ENCODE results near the gene UBE2G1.

Gene UBE2G1

GRCh38 chr17:4221899-4222659 is 144.4 kb downstream of the UBE2G1 start:
- Histone ChIP-seq H2AFZ (ENCODE audit: low read depth, low read length, severe bottlenecking) (no peak overlapping the region), H3K9me2 (replicated peaks; ENCODE audit: insufficient read depth, low read length) (no peaks in the 10 kb centered on the region), H3K9ac (ENCODE audit: low read length) (no peak overlapping the region), H3K27ac (ENCODE audit: low read depth, low read length) (no peak overlapping the region), H4K20me1 (ENCODE audit: low read depth, low read length) (no peaks in the 10 kb centered on the region), H3K4me2 (ENCODE audit: low read depth, low read length, poor library complexity, severe bottlenecking) (no peak overlapping the region), H3K27me3 (ENCODE audit: low read length) (no peaks in the 10 kb centered on the region), H3K9me3 (ENCODE audit: insufficient read depth, low read length) (no peaks in the 10 kb centered on the region), H3K4me3 (ENCODE audit: insufficient read depth, low read length, poor library complexity, severe bottlenecking) (no peak overlapping the region), H3K79me2 (ENCODE audit: insufficient read depth, low read length) (0 out of 2 replicates have a peak, but pooled peaks cover 3% of the 10 kb centered on the region), H3F3A (ENCODE audit: insufficient read depth) (no peaks in the 10 kb centered on the region; the same call in 1 of the 2 replicates), H3K36me3 (ENCODE audit: low read length) (no peaks in the 10 kb centered on the region; the same call in 1 of the 2 replicates)
- no peak for TF ChIP-seq EZH2phosphoT487 (conservative IDR thresholded peaks at IDR 0.05; ENCODE audit: low read length)
- no peak for TF ChIP-seq CTCF (IDR thresholded peaks at IDR 0.05; ENCODE audit: insufficient read depth, low read length, poor library complexity, severe bottlenecking)

GRCh38 chr17:4221163-4221562 is 145.3 kb downstream of the UBE2G1 start:
- Histone ChIP-seq H3K36me3 (ENCODE audit: low read length) (peaks cover 3% of the 10 kb centered on the region; the same call in 1 of the 2 replicates), H3K9ac (ENCODE audit: low read length) (no peak overlapping the region), H3K79me2 (ENCODE audit: insufficient read depth, low read length) (0 out of 2 replicates have a peak, but pooled peaks cover under 1% of the 10 kb centered on the region), H2AFZ (ENCODE audit: low read depth, low read length, severe bottlenecking) (no peak overlapping the region), H3K27me3 (ENCODE audit: low read length) (no peaks in the 10 kb centered on the region), H3F3A (ENCODE audit: insufficient read depth) (peaks cover 5% of the 10 kb centered on the region; the same call in 1 of the 2 replicates), H3K27ac (ENCODE audit: low read depth, low read length) (no peak overlapping the region), H3K4me3 (ENCODE audit: insufficient read depth, low read length, poor library complexity, severe bottlenecking) (no peak overlapping the region), H4K20me1 (ENCODE audit: low read depth, low read length) (no peaks in the 10 kb centered on the region), H3K9me2 (replicated peaks; ENCODE audit: insufficient read depth, low read length) (no peaks in the 10 kb centered on the region), H3K4me2 (ENCODE audit: low read depth, low read length, poor library complexity, severe bottlenecking) (no peak overlapping the region), H3K9me3 (ENCODE audit: insufficient read depth, low read length) (no peaks in the 10 kb centered on the region)
- TF ChIP-seq CTCF (IDR thresholded peaks at IDR 0.05; ENCODE audit: insufficient read depth, low read length, poor library complexity, severe bottlenecking) (no peak), EZH2phosphoT487 (conservative IDR thresholded peaks at IDR 0.05; ENCODE audit: low read length) (no peak)

GRCh38 chr17:4220655-4221054 is 145.8 kb downstream of the UBE2G1 start:
- H3K9me3 ChIP-seq (ENCODE audit: insufficient read depth, low read length) = no peaks in the 10 kb centered on the region
- peaks cover 9% of the 10 kb centered on the region; the same call in 1 of the 2 replicates for H3F3A ChIP-seq (ENCODE audit: insufficient read depth)
- no peak overlapping the region for H3K9ac ChIP-seq (ENCODE audit: low read length)
- H3K4me3 ChIP-seq (ENCODE audit: insufficient read depth, low read length, poor library complexity, severe bottlenecking) = no peak overlapping the region
- H2AFZ ChIP-seq (ENCODE audit: low read depth, low read length, severe bottlenecking) = no peak overlapping the region
- H3K27ac ChIP-seq (ENCODE audit: low read depth, low read length) = no peak overlapping the region
- no peaks in the 10 kb centered on the region for H3K79me2 ChIP-seq (ENCODE audit: insufficient read depth, low read length)
- H3K9me2 ChIP-seq (replicated peaks; ENCODE audit: insufficient read depth, low read length) = no peaks in the 10 kb centered on the region
- H3K36me3 ChIP-seq (ENCODE audit: low read length) = peaks cover 3% of the 10 kb centered on the region; the same call in 1 of the 2 replicates
- H4K20me1 ChIP-seq (ENCODE audit: low read depth, low read length) = no peaks in the 10 kb centered on the region
- no peaks in the 10 kb centered on the region for H3K27me3 ChIP-seq (ENCODE audit: low read length)
- no peak for TF ChIP-seq CTCF (IDR thresholded peaks at IDR 0.05; ENCODE audit: insufficient read depth, low read length, poor library complexity, severe bottlenecking)
- no peak for TF ChIP-seq EZH2phosphoT487 (conservative IDR thresholded peaks at IDR 0.05; ENCODE audit: low read length)
- H3K4me2 ChIP-seq (ENCODE audit: low read depth, low read length, poor library complexity, severe bottlenecking) = no peak overlapping the region

All from SU-DHL-6 (cell line).